Nephron progenitor cell (in vitro differentiated cells): ENCODE results near the gene FBXO7.

Experiments
- DNase-seq: peaks from one replicate; pipeline ENCODE4 v3.0.0; 2021
- H3K27ac Mint-ChIP-seq: 2 replicates; pipeline ENCODE4 v1.8.0; 2021; ENCODE audit warnings: mild to moderate bottlenecking, moderate library complexity, mixed read lengths
- H3K27me3 Mint-ChIP-seq: 2 replicates; pipeline ENCODE4 v1.8.0; 2021; ENCODE audit warnings: mild to moderate bottlenecking, low read depth, mixed read lengths; ENCODE audit not compliant: poor library complexity
- H3K36me3 Mint-ChIP-seq: 2 replicates; pipeline ENCODE4 v1.8.0; 2021; ENCODE audit warnings: low read depth, mixed read lengths
- H3K4me1 Mint-ChIP-seq: 2 replicates; pipeline ENCODE4 v1.8.0; 2021; ENCODE audit warnings: mixed read lengths
- H3K4me3 Mint-ChIP-seq: 2 replicates; pipeline ENCODE4 v1.8.0; 2021; ENCODE audit warnings: mild to moderate bottlenecking, moderate library complexity, mixed read lengths
- H3K9me3 Mint-ChIP-seq: 2 replicates; pipeline ENCODE4 v1.8.0; 2021; ENCODE audit warnings: mild to moderate bottlenecking, moderate library complexity, mixed read lengths
- TF ChIP-seq, protein P1 (sequence below): fragments of 200-600 bp; sonication (generic); IDR thresholded peaks from 2 replicates; pipeline ENCODE4 v1.5.0; 2021; ENCODE audit warnings: antibody characterized with exemption

The FBXO7 gene

DNA sequence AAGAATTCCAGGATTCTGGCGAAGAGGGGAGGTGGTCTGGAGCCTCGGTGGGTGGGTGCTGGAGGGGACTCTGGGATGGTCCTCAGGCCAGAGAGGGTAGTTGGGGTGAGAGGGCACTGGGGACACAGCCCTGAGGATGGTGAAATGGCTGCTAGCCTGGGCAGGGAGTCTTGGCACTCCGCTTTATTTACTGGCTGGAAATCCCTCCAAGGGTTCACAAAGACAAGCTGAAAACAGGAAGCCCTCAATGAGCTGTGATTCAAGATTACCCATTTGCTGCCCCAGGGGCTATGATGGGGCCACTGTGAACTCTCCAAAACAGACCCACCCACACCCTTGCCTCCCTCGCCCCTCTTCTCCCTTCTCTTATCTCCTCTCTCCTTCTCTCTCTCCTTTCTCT lies 71.9 kb downstream of the FBXO7 start:
- DNase-seq: no peak
- Mint-ChIP-seq H3K4me3 (no peak overlapping the region), H3K4me1 (peaks cover 10% of the 10 kb centered on the region), H3K27me3 (peaks cover 29% of the 10 kb centered on the region), H3K9me3 (peaks cover 4% of the 10 kb centered on the region), H3K27ac (peak overlapping the region; percentile 52), H3K36me3 (no peaks in the 10 kb centered on the region)
- TF ChIP-seq, protein P1, sequence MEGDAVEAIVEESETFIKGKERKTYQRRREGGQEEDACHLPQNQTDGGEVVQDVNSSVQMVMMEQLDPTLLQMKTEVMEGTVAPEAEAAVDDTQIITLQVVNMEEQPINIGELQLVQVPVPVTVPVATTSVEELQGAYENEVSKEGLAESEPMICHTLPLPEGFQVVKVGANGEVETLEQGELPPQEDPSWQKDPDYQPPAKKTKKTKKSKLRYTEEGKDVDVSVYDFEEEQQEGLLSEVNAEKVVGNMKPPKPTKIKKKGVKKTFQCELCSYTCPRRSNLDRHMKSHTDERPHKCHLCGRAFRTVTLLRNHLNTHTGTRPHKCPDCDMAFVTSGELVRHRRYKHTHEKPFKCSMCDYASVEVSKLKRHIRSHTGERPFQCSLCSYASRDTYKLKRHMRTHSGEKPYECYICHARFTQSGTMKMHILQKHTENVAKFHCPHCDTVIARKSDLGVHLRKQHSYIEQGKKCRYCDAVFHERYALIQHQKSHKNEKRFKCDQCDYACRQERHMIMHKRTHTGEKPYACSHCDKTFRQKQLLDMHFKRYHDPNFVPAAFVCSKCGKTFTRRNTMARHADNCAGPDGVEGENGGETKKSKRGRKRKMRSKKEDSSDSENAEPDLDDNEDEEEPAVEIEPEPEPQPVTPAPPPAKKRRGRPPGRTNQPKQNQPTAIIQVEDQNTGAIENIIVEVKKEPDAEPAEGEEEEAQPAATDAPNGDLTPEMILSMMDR: no peak

DNA sequence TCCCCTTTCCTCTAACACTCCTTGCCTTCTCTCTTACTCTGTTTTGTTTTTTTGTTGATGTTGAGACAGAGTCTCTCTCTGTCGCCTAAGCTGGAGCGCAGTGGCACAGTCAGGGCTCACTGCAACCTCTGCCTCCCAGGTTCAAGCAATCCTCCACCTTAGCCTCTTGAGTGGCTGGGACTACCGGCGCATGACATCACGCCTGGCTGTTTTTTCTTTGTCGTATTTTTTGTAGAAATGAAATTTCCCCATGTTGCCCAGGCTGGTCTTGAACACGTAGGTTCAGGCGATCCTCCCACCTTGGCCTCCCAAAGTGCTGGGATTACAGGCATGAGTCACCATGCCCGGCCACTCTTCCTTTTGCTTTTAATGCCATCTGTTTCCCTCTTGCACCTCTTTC lies 72.3 kb downstream of the FBXO7 start:
- DNase-seq: no peak
- Mint-ChIP-seq H3K27me3 (peaks cover 31% of the 10 kb centered on the region), H3K36me3 (no peaks in the 10 kb centered on the region), H3K4me3 (no peak overlapping the region), H3K4me1 (peaks cover 6% of the 10 kb centered on the region), H3K9me3 (peaks cover 4% of the 10 kb centered on the region), H3K27ac (peak overlapping the region; percentile 52)
- TF ChIP-seq, protein P1: no peak

DNA sequence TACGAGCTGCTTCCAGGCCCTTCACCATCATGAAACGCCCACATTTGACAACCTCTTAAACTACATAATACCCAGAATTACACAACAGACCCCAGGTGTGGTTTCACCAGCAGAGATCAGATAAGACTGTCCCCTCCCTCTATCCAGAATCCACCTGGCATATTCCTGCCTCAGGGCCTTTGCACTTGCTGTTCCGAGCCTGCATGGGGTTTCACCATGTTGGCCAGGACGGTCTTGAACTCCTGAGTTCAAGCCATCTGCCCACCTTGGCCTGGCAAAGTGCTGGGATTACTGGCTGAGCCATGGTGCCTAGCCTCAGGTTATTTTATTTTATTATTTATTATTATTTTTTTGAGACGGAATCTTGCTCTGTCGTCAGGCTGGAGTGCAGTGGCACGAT lies 73.4 kb downstream of the FBXO7 start:
- no peaks in the 10 kb centered on the region for H3K36me3 Mint-ChIP-seq
- DNase-seq: no peak
- TF ChIP-seq, protein P1: no peak
- peaks cover 4% of the 10 kb centered on the region for H3K9me3 Mint-ChIP-seq
- peaks cover 30% of the 10 kb centered on the region for H3K27me3 Mint-ChIP-seq
- no peak overlapping the region for H3K27ac Mint-ChIP-seq
- no peak overlapping the region for H3K4me3 Mint-ChIP-seq
- H3K4me1 Mint-ChIP-seq: no peaks in the 10 kb centered on the region
